NOMO-1 (cell line): ENCODE data around the gene SLC4A11.
A peak's percentile ranks its signal among the peaks of the same experiment; 100 is the strongest.

Experiments
- DNase-seq, 2 experiments: peaks; one replicate each; lab custom pipeline; 2025; ENCODE audit not compliant: unreplicated experiment in 2 of 2; lab: John Stamatoyannopoulos, UW

SLC4A11 gene

GRCh38 chr20:3239026-3239866 is at the start of gene SLC4A11:
SLC4A11 (minus strand) TSS chr20:3239190; CDS start chr20:3239137, 53 bp downstream.
- DNase-seq: peak; percentile 59 to 67

DNA sequence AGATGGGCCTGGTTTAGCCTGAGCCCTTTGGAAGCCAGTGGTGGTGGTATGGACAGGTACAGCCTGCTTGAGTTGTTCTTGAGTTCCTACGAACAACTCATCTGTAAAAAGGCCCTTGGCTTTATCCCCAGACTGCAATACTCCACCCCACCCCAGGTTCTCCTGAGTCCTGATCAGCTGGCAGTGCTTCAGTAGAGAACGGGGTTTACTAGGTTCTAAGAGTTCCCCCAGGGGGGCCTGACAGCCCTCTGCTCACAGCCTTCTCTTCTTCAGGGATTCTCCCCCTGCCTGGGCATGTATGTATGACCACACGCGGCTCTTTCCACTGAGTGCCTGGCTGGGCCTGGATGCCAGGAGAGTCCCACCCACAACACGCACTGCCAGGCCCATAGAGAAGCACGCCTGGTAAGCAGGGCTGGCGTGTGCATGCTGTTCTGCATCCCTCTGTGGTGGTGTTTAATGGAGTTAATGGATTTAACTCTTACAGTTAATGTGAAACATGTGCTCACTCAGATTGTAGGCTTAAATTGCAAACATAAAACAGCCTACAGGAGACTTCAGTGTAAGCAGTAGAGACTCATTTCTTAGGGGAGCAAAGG is 44.3 kb upstream of the SLC4A11 start:
- DNase-seq: no peak

- DNase-seq: no peak
These were observed 43.6 kb upstream of the SLC4A11 start for GRCh38 chr20:3282271-3283221.

DNA sequence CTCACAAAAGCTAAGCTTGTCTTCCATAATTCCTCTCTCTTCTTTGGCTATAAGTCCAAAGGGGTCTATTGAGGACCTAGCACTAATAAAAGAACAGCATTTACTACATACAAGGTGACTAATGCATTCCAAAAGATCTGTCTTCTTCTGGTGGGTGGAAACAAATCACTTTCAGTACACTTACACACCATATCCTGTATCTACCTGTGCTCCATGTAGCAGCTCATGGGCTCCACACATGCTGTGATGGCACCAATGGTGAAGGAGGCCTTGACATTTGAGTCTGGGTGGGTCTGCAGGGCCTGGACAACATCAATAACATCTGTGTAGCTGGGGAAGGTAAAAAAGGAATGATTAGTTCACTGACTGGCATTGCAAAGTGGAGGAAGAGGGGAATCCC is 42.4 kb upstream of the SLC4A11 start:
- DNase-seq: no peak

DNA sequence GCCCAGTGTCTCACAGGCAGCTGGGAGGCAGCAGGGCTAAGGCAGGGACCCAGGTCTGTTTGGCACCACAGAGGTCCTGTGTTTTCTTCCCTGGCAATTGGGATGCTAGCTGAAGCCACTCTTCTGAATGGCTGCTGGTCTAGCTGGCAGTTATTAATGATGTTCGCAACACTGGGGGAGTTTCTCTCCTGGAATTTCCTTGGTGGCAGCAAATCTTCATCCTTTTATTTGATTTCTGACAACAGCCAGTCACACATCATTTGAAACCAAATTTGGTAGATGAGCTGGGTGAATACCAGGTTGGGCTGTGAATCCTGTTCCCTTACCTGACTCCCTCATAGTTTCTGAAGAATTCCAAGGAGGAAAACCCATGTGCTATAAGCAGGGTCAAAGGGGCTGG is 40.8 kb upstream of the SLC4A11 start:
- no peak for DNase-seq

DNA sequence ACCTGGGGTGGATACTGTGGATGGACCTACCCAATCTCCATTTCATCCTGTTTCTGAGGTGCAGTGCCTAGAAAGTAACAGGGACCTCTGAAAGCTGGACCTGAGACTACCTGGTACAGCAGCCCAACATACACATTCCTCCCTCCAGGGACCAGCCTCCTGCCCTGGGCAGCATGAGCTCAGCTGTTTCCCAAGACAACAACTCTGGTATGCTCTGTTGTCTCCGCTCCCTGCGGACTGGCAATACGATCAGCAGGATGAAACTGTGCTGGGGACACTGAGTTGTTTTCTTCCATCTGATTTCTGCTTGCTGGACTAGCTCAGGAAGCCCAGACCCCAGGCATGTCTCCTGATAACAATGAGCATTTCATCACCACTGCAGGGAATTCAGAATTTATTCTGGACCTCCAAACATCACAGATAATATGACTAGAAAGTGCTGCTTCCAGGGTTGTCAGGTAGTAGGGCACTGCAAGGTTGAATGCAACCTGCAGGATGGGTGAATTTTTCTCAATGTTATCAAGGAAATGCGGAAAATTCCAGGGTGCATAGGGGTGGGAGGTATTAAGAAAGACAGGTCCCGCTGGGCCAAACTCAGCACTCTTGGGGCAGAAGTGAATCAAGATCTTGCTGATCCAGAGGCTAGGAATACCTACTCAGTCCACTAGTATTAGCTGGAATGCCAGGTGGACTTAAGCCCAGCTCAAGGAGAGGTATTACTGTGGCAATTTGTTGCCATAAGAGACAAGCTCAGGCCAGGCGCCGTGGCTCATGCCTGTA is 38.9 kb upstream of the SLC4A11 start:
- no peak for DNase-seq

GRCh38 chr20:3276680-3277015 is 37.7 kb upstream of the SLC4A11 start:
- peak in 1 of 2 experiments; percentile 9 for DNase-seq

- no peak for DNase-seq
These were observed 37.1 kb upstream of the SLC4A11 start for GRCh38 chr20:3275966-3276679.

- no peak for DNase-seq
These were observed 36.3 kb upstream of the SLC4A11 start for GRCh38 chr20:3275064-3275935.

- DNase-seq: no peak
These were observed 34.4 kb upstream of the SLC4A11 start for GRCh38 chr20:3273371-3273770.

- DNase-seq: no peak
These were observed 31.1 kb upstream of the SLC4A11 start for GRCh38 chr20:3270051-3270450.

DNA sequence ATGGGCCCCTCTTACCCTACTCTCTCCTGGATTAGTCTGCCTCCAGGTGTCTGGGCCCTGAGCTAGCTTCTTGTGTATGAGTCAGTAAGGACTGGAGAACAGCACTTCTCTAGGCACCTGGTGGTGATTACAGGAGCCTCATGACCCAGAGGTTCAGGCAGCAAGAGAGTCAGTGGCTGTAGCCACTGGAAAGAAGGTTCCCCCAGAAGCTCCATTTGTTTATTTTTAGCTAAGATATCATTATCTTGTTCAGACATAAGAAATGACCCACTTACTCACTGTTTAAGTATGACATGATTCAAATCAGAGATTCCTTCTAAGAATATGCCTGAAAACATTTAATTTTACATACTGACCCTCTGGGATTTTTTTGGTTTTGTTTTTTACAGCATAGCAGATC is 23.6 kb upstream of the SLC4A11 start:
- no peak for DNase-seq

GRCh38 chr20:3258429-3258828 is 19.4 kb upstream of the SLC4A11 start:
- DNase-seq: no peak

DNA sequence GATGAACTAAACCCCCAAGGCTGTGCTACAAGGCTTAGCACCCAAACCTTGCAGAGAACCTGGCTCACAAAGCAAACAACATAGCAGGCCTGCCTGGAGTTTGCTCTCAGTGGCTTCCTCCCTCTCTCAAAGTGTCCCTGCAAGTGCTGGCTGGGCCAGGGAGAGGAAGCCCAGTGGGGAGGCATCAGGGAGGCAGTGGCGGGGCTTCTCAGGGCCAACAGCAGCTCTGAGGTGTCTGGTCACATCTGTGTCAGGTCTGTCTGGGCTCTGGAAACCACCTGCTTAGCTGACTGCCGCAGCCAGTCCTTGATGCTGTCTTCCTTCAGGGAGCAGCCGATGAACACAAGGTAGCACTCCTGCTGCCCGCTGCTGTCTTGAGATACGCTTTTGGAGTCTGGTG is 16.7 kb upstream of the SLC4A11 start:
- no peak for DNase-seq

GRCh38 chr20:3251806-3252205 is 12.8 kb upstream of the SLC4A11 start:
- DNase-seq: no peak

DNA sequence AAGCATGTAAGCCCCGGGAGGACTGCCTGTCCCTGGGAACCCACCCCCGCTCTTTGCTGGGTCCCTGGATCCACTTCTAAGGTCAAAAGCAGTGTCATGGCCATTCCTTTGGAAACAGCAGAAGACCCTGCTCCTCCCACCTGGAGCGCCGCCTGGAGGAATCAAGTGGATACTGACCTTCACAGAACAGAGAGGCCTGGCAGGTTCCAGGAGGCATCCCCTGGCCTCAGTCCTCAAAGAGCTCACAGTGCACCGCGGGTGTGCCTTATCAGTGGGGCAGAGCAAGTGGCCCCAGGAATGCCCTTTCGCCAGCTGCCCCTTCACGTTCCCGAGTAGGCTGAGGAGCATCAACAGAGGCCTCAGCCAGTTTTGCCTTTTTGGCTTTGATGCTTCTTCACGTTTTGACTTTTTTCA is 11.1 kb upstream of the SLC4A11 start:
- no peak for DNase-seq

DNA sequence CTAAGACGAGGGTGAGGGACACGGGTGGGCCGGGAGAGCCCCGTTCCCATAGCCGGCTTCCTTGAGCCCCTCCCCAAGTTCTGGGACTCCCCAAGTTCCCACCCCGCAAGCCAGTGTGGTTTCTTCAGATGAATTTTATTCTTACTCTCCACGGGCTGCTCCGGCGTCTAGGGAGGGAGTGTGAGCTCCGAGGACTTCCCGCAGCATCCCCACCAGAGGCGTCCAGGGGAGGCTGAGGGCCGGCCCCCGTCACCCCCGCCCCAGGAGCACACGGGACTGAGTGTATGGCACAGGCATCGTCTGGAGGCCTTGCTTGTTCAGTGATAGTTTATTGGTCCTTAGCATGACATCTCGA is 10.0 kb upstream of the SLC4A11 start:
- DNase-seq: no peak

DNA sequence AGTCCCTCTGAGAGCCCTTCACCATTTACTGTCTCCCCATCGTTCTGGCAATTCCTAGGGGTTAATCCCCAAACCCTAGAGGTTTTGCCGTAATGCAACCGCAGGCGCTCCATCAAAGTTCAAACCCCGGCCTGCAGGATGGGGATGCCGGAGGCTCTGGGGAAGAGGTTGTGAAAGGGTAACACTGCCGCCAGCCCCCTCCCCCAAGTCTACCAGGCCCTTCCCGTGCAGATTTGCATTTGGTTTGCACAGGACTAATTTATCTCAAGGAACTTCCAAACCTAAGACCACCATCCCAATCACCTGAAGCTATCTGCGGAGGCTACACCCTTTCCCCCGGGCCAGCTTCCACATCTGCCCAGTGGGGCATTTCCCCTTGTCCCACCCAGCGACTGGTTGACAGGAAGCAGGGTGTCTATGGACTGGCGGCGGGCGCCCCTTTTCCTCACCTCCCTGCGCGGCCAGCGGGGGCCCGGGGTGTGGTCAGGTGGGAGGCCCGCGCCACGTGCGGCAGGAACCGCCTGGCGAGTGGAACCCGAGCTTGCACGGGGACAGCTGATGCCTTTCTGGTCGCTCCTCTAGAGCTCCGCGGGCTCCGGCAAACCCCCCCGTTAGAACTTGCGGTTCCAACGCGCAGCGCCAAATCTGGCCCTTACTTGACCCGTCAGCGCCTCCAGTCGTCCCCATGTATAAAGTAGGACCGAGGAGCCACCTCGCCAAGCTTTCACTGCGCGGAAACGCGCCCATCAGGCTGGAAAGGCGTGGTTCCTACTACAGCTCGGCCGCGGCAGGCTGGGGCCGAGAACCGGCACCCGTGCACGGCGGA is 9.4 kb upstream of the SLC4A11 start:
- DNase-seq: no peak
